Liver (tissue), 3 donors: ENCODE measurements around the gene TJAP1.

Experiments used
- CTCF ChIP-seq: fragments of 150-350 bp; IDR thresholded peaks from 2 replicates; pipeline ENCODE4 v1.5.1; 2017; ENCODE audit warnings: improper control_type of control experiment, low read depth, low read length; ENCODE audit not compliant: missing input control
- MAX ChIP-seq: IDR thresholded peaks from 2 replicates; pipeline ENCODE4 v1.6.1; 2016; ENCODE audit warnings: antibody characterized with exemption
- REST ChIP-seq: IDR thresholded peaks from 2 replicates; pipeline ENCODE4 v1.6.1; 2016; ENCODE audit warnings: antibody characterized with exemption, mild to moderate bottlenecking
- TAF1 ChIP-seq: conservative IDR thresholded peaks from 2 replicates; pipeline ENCODE4 v1.6.1; 2016; ENCODE audit warnings: antibody characterized with exemption, mild to moderate bottlenecking
- YY1 ChIP-seq: IDR thresholded peaks from 2 replicates; pipeline ENCODE4 v1.6.1; 2016; ENCODE audit warnings: antibody characterized with exemption, mild to moderate bottlenecking
- donor health status: healthy.
- donor health status: healthy.

GRCh38 chr6:43481075-43481474 lies 3.7 kb downstream of the TJAP1 start:
- TF ChIP-seq CTCF (no peak), TAF1 (no peak), YY1 (no peak), MAX (no peak), REST (no peak)
